HG03103 (cell line): Measurements from ENCODE around the gene CYB5RL.
"Not testable (repeated sequence)": the region's sequence is repeated elsewhere in the genome, so short reads cannot be mapped to it uniquely, and the experiment has no call there.

Experiments
- ATAC-seq: cut with Tn5 transposase; IDR thresholded peaks from one replicate; pipeline ENCODE4 v1.9.1; 2021; ENCODE audit warnings: low read depth; ENCODE audit not compliant: unreplicated experiment

The CYB5RL gene, protein sequence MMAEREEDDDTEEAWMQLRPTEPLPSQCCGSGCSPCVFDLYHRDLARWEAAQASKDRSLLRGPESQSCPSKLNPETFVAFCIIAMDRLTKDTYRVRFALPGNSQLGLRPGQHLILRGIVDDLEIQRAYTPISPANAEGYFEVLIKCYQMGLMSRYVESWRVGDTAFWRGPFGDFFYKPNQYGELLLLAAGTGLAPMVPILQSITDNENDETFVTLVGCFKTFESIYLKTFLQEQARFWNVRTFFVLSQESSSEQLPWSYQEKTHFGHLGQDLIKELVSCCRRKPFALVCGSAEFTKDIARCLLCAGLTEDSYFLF

GRCh38 chr1:54199765-54200518 lies at the start of gene CYB5RL, which contains the start of gene MRPL37:
CYB5RL (minus strand) TSS chr1:54200030; CDS start chr1:54195616, 4,414 bp downstream.
MRPL37 (plus strand) TSS chr1:54200167; CDS start chr1:54200244, 77 bp downstream.
- peak; percentile 92 for ATAC-seq

- ATAC-seq = no peak
Measured at GRCh38 chr1:54248966-54249365, 49.1 kb upstream of the CYB5RL start.

DNA sequence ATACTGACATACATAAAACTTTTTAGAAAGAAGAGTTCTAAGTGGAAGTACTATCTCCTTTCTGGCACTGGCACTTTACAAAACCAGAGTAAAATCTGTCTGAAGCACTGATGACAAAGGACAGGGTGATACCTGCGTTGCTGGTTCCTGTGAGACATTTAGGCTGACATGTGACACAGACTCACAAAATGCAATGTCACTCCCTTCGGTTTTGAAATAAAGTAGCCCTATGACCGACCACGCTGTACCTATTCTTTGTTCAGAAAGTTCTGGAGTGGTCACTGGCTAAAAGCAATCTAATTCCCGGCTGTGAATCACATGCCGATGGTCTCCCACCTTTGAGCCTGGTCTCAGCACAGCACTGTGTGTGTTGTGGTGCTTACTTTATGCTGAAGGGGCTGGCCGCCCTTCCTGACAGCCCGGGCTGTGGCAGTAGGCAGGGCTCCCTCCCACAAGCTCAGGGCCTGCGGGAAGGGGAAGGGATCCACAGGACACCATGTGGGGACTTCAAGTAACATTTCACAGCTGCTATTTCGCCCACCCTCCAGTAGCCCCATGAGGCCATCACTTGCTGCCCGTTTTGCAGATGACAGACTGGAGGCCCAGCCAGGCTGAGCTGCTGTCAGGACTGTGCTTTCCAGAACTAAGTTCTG lies 48.2 kb upstream of the CYB5RL start:
- no peak for ATAC-seq

DNA sequence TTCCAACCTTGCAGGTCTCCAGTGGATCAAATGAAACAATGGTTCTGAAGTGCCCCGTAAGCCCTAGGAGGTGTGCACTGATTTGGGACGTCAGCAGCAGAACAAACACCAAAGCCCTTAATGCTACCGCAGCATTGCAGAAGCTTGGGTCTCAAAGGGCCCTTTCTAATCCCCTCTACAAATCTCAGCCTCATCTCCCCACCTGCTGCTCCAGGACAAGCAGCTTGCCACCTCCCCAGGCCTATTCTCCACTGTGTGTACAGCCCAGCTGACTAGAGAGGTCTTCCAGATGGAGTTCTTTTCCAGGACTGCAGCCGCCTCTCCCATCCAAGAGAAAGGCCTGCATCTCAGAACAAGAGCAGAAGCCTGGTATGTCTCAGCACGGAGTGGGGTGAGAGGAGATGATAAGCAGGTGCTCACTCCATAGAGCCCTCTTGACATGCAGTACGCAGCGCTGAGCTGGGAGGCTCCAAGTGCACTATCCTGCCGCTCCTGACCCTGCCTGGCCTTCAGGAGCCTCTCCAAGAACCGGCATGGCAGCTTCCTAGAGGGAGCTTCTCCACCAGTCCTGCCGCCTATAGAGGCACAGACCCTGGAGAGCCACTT lies 46.4 kb upstream of the CYB5RL start:
- ATAC-seq = no peak

DNA sequence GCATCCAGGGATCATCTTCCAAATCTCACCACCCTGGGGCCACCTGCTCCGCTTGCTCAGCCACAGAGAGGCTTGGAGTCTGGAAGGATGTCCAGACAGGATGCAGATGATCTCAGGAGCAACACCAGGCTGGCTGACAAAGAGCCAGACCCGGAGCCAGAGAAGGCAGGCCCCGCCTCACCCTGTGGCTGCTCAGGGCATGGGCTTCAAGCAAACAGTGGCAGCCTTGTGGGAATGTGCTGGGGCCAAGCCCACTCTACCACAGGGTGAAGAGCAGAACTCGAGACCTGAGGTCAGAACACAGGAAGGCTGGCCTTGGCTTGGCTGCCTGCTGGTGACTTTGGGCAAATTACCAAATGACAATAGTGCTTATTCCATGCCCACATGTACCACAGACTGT lies 45.7 kb upstream of the CYB5RL start:
- no peak for ATAC-seq

GRCh38 chr1:54244655-54245054 lies 44.8 kb upstream of the CYB5RL start:
- ATAC-seq = no peak

GRCh38 chr1:54243022-54243421 lies 43.2 kb upstream of the CYB5RL start:
- no peak for ATAC-seq

DNA sequence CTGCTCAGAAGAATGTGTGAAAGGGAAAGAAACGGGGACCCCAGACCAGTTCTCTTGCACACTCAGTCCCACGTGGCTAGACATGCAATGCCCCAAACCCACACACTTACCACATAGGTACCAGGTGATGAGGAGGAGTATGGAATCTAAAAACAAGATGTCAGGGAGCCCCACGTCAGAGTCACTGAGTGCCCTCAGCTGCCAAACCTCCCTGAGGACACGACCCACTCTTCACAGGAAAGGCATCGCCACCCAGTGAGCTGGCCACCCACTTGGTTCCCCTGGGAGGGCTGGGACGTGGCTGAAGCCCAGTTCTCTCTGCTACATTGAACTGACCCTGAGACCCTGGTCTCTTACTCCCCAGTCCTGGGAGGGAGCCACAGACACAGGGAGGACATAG lies 41.5 kb upstream of the CYB5RL start:
- no peak for ATAC-seq

DNA sequence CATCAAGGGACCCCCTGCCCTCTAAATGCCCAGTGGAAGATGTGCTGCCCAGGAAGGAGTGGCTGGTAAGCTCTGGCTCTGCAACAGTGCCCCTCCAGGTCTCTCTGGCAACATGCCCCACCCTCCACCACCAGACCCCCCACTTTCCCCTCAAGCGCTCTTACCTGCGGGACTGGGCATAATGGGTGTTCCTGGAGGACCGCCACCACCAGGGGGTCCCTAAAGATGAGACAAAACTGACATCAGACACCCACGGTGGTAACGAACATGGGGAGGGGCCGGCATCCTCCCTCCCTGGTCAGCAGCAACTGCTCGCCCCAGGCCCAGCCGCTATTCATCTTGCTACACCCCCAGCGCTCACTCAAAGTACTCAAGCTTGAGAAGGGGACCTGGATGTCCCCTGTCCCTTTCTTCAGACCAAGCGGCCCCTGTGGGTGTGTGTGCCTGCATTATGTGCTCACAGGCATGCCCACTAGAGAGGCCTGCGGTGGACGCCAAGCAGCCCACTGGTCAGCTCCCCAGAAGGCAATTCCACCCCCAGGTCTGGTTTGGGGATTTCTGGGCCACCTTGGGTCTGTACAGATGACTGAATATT lies 41.0 kb upstream of the CYB5RL start:
- ATAC-seq = no peak

DNA sequence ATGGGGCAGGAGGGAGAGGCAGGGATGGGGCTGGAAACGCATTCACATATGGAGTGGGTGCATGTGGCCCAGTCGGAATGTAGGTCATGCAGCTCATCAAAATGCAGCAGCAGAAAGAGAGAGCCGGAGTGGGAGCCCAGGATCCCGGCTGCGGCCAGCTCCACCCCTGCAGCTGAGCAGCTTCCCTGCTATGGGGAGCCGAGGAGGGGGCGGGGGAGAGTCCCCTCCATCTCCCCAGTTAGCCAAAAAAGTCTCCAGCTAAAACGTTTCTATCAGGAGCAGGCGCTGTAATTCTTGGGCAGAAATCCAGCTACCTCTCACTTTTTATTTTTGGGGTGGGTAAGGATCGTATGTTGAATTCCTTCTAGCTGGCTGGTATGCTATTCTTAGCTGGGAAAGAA lies 39.8 kb upstream of the CYB5RL start:
- ATAC-seq = no peak

DNA sequence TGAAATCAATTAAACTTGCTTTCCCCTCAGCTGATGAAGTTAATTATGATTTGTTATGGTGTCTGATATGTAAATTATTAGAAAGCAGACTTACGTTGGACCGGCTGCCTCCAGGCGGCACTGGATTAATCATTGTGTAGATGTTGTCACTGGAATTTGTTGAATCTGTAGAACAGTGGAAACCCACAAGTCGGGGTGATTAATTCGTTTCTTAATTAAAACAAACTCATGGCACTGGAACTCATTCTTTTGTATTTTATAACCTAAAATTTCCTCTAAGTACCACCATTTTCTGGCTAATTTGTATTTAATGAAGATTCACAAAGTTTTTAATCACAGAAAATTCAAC lies 39.2 kb upstream of the CYB5RL start:
- no peak for ATAC-seq

- ATAC-seq = no peak
Measured at GRCh38 chr1:54238353-54239034, 38.7 kb upstream of the CYB5RL start.

- ATAC-seq = no peak
Measured at GRCh38 chr1:54237586-54237985, 37.8 kb upstream of the CYB5RL start.

GRCh38 chr1:54234284-54234683 lies 34.5 kb upstream of the CYB5RL start:
- no peak for ATAC-seq

DNA sequence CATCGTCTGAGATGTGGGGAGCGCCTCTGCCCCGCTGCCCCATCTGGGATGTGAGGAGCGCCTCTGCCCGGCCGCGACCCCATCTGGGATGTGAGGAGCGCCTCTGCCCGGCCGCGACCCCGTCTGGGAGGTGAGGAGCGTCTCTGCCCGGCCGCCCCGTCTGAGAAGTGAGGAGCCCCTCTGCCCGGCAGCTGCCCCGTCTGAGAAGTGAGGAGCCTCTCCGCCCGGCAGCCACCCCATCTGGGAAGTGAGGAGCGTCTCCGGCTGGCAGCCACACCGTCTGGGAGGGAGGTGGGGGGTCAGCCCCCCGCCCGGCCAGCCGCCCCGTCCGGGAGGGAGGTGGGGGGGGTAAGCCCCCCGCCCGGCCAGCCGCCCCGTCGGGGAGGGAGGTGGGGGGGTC lies 33.4 kb upstream of the CYB5RL start:
- not testable (repeated sequence) for ATAC-seq

DNA sequence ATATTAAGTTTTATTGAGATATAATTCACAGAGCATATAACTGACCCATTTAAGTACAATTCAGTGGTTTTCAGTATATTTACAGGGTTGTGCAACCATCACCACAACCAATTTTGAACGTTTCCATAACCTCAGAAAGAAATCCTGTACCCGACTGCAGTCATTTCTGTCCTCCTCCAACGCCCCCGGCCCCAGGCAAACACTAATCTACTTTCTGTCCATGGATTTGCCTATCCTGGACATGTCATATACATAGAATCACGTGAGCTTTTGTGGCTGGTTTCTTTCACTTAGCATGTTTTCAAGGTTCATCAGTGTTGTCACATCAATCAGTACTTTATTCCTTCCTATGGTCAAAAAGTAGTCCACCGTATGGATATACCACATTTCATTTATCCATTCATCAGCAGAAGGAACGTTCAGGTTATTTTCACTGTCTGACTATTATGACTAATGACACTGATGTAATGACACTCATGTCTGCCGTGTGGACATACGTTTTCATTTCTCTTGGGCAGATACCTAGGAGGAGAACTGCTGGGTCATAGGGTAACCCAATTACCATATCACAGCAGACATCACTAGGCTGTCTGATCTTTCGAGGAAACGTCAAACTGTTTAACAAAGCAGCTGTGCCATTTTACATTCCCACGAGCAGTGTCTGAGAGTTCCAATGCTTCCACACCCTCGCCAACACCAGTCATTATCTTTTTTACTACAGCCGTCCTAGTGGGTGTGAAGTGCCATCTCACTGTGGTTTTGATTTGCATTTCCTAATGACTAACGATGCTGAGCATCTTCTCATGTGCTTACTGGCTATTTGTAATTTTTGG lies 30.9 kb upstream of the CYB5RL start:
- ATAC-seq = no peak

- ATAC-seq = no peak
Measured at GRCh38 chr1:54229281-54229891, 29.6 kb upstream of the CYB5RL start.

DNA sequence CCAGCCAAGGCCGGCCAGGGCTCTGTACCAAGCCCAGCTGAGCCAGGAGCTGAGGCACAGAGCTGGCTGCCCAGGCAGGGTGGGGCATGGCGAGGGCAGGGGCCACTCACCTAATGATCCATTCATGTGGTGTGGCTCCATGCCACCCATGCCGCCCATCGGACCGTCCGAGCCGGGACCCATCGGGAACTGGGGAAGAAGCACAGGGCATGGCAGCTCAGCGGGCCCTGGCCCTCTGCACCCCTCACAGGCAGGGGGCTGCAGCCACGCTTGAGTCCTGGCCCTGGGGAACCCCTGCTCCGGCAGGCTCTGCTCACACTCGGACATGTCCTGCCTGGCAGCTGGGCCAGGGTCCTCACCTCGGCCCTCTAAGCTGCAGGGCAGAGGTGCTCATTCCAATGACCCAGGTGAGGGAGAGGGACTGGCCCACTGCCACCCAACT lies 28.8 kb upstream of the CYB5RL start:
- ATAC-seq = no peak

GRCh38 chr1:54227891-54228310 lies 28.1 kb upstream of the CYB5RL start:
- no peak for ATAC-seq
